Frontal cortex (tissue), 4 donors: ENCODE measurements around the gene CXCL10. TPM values are rescaled to one million over a fixed set of nuclear protein-coding genes. Genes with fewer than 3 reads are reported as not detected.

Source experiments
- DNase-seq, 2 donors: peaks; one replicate each; pipeline ENCODE4 v3.0.0; 2012; ENCODE audit warnings: low spot score in 2 of 2
- FAIRE-seq: peaks from 2 replicates; lab custom pipeline; 2012; peaks lifted over from hg19 to GRCh38; lab: Jason Lieb, UNC
- total RNA-seq: library from RNA; depleted of rRNA; stranded (reverse); fragments of >200 nt; gene quantifications from one replicate; pipeline ENCODE4 v1.2.3, GENCODE V29; 2014
- donor health status: control.
- donor health status: control.
- donor health status: control.

CXCL10 gene
- total RNA-seq, 1 donor from 2014 or later, result not detected

DNA sequence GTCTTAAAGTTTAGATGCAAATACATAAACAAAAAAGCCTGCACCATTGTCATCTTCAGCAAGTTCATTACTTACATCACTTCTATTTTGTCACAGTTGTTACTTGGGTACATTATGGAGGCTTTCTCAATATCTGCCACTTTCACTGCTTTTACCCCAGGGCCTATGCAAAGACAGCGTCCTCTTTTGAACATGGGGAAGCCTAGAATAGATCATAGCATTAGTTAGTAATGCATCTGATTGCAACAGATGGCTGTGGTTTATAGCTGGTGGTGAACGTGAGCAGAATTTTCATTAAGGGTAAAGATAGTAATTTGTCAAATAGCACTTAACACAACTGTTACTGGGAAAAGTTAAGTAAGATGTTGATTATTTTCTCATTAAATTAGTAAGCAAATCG is 11.8 kb upstream of the CXCL10 start:
- DNase-seq (no peak), FAIRE-seq (no peak)

DNA sequence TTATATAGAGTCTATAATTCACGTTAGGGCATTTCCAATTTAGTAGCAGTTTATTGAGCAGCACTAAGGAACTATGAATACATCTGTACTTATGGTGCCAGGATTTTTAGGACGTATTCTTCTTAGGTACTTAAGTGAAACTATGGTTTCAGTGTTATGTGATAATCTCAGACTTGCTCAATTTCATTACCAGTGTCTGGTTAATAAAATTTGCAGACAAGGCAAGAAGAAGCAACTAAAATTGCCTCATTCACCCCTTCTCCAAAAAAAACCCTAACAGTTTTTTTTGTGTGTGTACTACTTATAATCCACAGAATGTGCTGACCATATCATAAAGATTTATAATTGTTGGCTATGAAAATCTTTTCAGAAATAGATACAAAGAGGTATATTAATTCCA is 6.0 kb upstream of the CXCL10 start:
- FAIRE-seq, result no peak
- DNase-seq, result no peak

DNA sequence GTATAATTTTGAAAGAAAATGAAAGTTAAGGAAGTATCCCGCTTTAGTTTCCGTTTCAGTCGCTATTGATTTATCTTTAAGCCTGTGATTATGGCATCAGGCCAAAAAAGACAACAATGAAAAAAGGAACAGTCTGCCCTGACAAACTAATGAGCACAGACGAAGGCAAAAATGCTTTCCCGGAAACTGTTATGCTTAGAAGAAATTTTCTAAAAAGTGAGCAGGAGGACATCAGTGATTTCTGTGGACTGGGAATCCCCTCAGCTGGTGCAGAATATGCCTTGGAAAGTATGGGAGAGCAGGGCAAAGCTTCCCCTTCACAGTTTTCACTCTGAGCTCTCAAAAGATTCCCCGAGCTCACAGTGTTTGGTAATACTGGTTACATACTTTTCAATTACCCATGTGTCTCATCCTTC is 5.1 kb upstream of the CXCL10 start:
- DNase-seq (no peak), FAIRE-seq (no peak)

DNA sequence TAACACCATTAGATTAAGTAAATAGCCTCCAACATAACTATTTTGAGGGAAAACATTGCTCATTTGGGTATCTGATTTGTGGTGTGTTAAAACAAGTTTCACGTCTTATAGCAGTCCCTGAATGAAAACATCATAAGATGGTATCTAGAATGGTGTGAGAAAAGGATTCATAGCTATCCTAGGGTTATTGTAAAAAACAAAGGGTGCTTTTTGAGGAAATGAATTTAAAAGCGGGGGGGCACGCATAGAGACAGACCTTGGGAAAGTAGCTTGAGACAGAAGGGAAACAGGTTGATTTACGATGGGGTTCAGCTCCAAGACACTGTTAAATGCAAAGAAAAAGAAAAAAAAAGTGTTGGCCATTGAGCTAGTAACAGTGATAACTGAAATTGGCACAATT is 768 bp upstream of the CXCL10 start:
- no peak for DNase-seq
- no peak for FAIRE-seq

DNA sequence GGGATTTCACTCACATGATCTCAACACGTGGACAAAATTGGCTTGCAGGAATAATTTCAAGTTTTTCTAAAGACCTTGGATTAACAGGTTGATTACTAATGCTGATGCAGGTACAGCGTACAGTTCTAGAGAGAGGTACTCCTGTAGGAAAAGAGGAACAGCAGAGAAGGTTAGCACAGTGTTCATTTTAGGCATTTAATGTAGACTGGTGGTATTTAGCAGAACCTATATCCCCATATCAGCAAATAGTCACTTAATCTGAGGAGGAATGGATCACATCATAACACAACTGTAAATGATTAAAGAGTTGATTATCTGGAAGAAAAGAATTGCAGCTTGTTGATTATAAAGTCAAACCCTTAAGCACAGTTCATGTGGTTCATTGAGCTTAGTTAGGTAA is 620 bp downstream of the CXCL10 start:
- no peak for FAIRE-seq
- no peak for DNase-seq

DNA sequence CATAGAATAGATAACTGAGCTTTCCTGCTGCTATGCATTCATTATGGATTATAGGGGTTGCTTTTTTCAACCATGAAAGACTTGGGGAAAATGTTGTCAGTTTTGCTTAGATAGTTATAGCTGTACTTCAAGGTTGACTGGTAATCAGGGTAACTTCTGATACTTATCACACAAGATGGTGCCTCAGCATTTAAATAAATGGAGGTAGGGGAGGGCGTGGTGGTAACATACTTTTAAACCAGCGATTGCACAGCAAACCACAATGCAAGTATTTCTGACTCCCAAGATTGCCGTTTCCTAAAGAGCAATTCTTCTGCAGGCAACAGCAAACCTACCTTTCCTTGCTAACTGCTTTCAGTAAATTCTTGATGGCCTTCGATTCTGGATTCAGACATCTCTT is 1.3 kb downstream of the CXCL10 start:
- no peak for FAIRE-seq

DNA sequence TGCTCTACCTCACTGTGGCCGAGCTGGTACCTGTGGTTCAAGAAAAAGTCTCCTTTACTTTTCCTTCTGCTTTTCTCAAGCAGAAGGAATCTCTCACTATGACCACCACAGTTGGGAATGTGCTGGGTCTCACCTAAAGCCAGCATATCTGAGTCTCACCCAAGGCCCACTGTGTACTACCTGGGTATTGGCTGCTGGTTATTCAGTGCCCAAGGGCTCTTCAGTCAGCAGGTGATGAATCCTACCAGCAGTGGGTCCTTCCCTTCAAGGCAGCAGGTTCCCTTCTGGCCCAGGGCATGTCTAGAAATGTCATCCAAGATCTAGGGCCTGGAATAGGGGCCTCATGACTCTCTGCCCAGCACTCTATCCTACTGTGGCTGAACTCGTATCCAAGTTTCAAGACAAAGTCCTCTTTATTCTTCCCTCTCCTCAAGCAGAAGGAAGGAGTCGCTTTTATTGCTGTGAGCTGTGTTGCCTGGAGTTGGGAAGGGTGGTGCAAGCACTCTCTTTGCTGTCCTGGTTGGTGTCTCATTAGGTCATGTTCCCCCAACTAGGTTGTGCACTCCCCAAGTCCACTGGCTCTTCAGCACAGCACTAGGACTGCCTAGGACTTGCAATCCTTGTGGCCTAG is 6.1 kb downstream of the CXCL10 start:
- FAIRE-seq (no peak), DNase-seq (no peak)

More for the DNA sequence above, 1.3 kb downstream of the CXCL10 start:
- no peak for DNase-seq

DNA sequence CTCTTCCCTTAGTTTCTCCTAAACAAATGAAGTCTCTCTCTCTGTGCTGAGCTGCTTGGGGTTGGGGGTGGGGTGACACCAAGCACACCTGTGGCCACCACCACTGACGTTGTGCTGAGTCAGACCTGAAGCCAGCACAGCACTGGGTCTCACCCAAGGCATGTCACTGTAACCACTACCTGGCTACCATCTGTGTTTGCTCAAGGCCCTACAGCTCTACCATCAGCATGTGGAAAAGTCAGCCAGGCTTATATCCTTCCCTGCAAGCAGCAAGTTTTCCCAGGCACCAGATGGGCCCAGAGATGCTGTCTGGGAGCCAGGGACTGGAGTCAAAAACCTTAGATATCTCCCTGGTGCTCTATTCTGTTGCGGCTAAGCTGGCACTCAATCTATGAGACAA is 6.9 kb downstream of the CXCL10 start:
- no peak for DNase-seq
- FAIRE-seq, result no peak

DNA sequence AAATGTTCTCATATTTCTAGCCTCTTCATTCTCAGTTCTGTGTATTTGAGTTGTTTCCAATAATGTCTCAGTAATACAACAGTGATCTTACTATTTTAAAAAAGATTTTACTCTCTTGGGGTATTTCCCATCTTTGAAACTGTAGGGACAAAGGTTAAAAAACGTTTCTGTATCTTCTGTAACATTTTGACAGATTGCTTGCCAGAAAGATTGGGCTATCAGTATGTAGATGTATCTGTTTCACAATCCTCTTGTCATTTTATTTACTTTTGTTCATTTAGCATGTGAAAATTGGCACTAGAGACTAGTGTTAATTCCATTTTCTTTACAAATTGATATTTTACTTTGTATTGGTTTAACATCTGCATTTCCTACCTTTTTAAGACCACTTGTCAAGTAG is 9.8 kb downstream of the CXCL10 start:
- FAIRE-seq (no peak), DNase-seq (no peak)

DNA sequence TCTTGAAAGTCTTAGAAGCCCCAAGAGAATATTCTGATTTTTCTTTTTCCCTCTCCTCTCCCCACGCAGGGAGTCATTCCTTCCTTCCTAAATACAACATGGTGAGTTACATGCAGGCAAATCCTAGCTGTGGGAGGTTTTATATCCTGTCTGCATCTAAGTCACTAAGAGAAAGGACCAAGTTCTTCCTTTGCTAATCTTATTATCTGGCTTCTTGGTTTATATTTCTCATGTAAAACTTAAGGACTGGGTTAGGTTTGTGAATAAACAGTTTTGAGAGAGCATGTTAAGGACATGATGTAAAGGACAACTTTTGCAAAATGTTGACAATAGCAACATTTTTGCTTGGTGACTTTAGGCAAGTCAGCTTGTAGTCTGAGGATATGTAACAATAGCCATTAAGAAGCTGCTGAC is 10.9 kb downstream of the CXCL10 start:
- no peak for FAIRE-seq

DNA sequence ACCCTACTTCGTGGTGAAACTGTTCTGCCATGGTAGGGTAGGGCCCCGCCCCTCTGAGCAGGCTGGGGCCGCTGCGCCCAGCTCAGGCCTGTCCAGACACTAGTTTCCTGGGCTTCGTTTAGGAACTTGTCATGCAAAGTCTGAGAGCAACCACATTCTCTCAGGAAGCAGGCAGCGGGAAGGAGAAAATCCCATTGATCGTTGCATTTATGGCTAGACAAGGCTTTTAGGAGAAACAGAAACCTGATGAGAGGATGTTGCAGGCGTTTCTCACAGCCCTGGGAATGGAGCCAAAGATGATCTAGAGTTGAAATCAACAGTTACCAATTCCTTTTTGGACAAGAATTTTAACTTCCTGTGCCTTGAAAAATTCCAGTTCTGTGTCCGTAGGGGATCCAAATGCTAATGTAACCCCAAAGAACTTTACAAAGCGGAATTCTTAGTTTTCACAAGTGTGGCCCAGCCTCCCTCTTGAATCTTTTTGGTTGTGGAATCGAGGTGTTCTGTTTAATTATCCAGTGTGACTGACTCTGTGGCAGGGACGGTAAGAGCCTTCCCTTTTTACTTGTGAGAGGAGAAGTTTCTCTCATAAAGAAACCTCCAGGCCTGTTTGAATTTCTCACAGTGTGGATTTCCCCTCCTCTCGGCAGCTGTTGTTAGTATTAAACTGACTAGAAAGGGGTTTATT is 11.5 kb downstream of the CXCL10 start:
- FAIRE-seq (no peak), DNase-seq (peak in 1 of 2 donors; percentile 42)

More for the DNA sequence above, 10.9 kb downstream of the CXCL10 start:
- DNase-seq, result no peak

DNA sequence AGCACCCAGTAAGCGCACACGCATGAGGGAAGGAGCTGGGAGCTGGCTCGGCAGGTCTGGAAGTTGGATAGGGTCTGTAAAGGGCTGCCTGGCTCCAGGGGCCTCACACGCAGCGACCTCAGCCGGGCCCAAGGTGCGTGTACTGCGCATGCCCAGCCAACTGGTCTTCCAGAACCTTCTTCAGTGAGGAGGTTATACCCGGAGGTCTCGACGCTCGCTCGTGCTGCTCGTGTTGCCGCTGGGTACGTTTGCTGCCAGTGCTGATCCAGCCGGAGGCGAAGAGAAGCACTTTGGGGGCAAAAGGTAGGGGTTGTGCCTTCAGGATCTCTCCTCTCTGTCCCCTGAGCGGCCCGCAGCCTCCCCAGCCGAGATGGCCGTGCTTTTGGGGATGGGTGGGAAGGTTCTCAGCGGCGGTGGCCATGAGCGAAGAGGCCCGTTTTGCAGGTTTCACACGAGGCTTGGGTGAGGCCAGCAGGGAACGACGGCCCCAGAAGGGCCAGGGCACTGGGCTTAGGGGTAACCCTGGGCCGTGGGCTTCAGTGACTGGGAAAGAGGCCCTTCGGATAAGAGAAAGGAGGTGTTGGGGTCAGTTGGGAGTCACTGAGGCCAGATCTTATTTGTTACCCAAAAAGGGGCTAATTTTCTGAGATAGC is 12.2 kb downstream of the CXCL10 start:
- DNase-seq (no peak), FAIRE-seq (no peak)

DNA sequence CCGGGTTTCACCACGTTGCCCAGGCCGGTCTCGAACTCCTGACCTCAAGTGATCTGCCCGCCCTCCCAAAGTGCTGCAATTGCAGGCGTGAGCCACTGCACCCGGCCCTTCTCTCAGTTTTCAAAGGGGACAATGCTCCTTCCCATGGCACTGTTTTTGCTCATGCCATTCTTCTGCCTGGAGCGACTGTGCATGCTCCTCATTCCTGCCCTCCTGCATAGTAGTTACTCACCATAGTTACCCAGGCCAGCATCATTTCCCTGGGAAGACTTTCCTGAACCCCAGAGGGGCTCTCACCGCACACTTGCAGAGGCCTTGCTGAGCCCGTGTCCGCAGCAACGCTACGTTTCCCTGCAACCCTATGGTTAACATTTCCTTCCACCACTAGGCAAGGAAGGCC is 12.7 kb downstream of the CXCL10 start:
- DNase-seq, result no peak
- no peak for FAIRE-seq

DNA sequence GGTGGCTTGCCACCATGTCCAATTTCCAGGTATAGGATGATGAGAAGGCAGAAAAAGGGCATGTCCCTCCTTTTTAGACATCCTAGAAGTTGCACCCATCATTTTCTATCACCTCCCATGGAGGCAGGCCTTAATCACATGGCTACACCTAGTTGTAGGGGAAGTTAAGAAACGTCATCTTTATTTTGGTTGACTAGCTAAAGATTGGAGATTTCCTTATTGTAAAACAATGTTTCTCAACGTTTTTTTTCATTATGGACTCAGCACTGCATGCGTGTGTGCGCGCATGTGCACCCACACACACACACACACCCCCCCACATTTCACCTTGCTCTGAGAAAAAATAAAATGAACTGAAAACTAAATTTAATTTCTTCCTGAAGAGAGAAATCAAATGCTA is 14.0 kb downstream of the CXCL10 start:
- DNase-seq, result no peak
- FAIRE-seq, result no peak

DNA sequence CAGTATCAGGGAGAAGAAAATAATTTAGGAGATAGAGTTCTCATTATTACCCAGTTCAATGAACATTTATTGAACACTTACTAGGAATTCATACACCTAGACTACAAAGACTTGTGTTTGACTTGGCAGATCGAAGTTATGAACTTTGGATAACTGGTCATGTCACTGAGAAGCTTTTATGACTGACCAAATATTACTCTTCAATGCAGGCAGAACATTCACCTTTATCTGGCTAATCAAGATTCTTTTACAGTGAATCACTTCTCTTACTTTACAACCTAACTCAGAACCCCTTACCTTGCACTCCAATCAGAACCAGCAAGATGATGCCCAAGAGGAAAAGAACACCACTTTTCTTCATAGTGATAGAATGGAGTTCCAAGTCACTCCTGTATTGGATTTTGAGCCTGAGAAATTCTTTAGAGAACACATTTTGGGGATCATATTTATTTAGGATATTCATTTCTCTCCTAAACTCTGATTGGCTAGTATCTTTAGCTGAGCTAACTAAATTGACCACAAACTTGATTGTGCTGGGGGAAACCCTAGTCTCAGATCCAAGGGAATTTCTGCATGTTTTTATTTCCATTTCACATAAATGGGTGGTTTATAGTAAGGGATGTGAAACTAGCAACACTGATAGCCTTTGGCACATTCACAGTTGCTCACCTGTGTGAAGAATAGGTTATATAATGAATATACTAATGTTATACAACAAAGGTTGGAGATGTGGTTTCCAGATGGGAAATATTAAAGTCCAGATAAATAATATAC is 16.0 kb downstream of the CXCL10 start, which contains the start of gene CXCL9:
TSS of gene CXCL9 (minus strand) at position 421 of the 774 bp plus-strand sequence. CDS start at position 361, 60 bp downstream.
- no peak for DNase-seq
- no peak for FAIRE-seq

DNA sequence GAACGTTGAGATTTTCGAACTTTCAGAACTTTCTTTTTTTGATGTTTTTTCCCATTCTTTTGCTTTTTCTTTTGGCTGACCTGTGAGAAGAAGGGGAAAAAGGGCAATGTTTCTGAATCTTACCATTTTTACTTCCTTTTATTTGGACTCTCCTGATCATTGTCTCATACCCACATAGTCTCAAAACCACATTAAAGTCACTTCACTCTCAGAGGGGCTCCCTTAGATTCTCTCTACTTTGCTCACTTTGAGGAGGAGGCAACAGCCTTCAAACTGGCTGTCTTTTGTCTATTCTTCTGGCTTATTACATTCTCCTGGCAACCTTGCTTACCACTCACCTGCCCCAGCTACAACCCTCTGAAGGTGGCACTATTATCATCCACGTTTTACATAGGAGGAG is 19.7 kb downstream of the CXCL10 start:
- DNase-seq, result no peak
- no peak for FAIRE-seq

DNA sequence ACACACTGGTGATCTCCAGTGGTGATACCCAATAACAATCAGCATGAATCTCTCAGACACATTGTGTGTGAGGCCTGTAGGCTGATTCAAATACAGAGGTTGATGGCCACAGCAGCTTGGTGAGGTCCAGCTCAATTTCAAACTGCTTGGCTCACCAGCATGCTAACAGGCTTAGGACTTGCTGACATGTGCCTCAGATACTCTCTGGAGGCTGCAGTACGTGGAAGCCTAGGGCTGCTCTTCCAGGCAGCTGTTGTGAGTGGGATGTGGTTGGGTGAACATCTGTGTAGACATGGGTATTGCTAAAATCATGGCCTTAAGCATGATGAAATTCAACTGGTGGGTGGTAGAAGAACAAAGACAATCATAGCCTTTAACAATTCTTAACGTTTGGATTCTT is 20.3 kb downstream of the CXCL10 start:
- DNase-seq, result no peak
- no peak for FAIRE-seq

DNA sequence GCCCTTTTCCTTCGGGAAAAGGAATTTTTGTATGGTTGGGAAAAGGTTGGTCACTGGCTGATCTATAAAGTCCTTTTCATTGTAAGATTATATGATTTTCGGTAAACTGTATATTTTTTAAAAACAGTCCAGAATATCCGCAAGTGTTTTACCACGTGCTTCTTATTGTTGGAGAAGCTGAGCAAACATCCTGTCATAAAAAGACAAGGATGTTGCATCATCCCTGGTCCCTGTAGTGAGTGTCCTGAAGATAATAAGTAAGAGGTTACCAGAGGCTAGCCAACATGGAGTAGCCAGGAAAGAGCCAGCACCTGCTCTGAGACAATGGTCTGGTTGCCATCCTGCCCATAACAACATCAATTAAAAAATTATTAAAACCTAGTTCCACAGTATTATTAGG is 21.1 kb downstream of the CXCL10 start:
- FAIRE-seq (no peak), DNase-seq (no peak)

DNA sequence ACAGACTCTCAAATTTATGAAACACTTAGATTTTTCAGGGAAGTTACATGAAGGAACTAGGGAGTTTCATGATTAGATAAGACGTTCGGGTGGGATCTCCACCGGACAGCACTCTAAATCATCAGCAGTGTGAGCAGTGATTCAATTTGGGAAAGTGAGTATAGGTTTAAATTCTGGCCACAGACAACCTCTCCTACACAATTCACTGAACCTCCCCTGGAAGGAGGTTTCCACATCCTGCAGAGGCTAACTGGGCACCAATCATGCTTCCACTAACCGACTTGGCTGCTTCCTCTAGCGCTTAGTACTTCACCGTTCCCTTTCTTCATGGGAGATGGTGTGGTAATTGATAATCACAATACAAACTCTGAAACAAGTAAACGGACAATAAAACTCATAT is 21.6 kb downstream of the CXCL10 start:
- DNase-seq (no peak), FAIRE-seq (no peak)

DNA sequence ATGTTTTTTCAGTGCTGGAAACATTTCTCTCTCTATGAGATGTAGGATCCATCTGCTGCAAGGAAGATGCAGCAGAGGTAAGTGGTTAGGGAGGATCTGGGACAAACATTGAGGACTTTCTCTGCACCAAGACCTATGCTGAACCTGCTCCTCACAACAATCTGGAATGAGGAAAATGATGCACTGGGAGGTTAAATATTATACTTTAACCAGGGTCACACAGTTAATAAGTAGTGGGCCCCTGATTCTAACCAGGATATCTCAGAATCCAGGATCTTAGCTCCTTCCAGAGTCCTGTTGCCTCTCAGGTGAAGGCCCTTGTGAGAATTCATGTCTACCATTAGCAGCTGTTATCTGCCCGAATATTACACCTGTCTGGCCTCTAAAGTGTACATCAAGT is 23.0 kb downstream of the CXCL10 start:
- FAIRE-seq (no peak), DNase-seq (no peak)
